Myocyte (in vitro differentiated cells): ENCODE measurements around the gene GSN. TPM values are rescaled to one million over a fixed set of nuclear protein-coding genes. Genes with fewer than 3 reads are reported as not detected.

Experiments
- DNase-seq: peaks from one replicate; pipeline ENCODE4 v3.0.0-alpha.2; 2012; ENCODE audit warnings: low read depth
- total RNA-seq: library from RNA; depleted of rRNA; stranded (reverse); fragments of >200 nt; gene quantifications from 2 replicates; pipeline ENCODE4 v1.2.3, GENCODE V29; 2014

Gene GSN
- total RNA-seq, 1 donor from 2014 or later = 1,139 TPM

DNA sequence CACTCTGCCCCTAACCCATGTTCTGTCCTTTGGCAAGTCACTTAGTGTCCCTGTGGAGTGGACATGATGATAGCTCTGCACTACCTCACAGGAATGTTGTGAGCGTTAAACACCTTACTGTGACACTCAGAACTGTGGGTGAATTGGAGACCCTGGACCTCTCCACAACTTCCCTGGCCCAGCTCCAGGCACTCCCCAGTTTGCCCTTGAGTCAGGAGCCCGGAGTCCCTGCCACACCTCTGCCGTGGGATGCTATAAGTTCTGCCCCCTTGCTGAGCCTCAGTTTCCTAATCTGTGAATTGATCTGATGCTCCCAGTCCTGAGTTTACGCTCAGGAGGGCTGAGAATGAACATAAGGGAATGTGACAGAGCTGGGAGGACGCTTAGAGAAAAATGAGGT lies 34.4 kb downstream of the GSN start:
- DNase-seq = no peak

DNA sequence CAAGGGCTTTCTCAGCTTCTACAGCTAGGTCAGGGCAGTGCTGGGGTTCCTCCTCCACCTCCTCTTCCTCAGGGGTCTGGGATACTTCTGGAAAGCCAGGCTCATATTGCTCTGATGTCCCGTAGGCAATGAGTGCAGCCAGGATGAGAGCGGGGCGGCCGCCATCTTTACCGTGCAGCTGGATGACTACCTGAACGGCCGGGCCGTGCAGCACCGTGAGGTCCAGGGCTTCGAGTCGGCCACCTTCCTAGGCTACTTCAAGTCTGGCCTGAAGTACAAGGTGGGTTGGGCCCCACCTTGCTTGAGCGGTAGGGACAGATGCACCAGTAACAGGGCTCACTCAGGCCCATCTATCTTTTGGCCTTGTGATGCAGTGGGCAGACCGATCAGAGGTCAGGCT lies 34.8 kb downstream of the GSN start:
- no peak for DNase-seq

DNA sequence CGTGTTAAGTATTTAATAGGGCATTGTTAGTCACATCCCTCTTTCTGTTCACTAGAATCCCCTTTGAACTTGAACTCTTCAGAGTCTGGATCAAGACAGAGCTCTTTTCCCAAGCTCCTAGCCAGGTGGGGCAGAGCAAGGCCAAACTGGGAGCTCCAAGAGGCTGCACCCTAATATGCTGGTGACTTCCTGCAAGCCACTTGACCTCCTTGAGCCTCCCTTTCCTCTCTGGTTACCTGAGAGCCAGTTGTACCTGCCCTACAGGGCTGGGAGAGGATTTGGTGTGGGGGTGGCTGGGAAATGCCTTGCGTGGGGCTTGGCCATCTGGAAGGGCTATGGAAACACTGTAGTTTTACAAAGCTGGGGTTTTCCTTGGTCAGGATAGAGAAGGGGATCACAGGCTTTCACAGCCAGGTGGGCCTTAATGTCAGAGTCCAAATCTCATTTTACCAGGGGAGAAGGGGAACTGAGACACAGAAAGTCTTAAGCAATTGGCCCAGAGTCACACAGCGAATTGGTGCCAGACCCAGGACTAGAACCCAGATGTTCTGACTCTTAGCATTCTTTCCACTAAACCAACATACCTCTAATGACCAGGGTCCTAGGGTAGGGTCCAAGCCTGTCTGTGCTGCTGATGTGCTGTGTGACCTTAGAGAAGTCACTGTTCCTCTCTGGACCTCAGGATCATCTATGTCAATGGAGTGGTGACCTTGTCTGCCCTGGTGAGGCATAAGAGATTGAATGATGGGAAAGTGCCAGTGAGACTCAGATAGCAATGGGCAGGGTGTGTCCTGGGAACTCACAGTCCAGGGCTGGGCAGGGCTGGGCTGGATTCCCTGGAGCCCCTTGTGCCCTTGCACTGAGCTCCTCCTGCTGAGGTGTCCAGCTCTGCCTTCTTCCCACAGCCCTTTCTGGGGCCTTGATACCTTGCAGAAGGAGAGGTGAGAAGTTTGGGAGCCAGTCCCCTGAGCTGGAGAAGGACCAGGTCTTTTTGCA lies 35.8 kb downstream of the GSN start:
- DNase-seq = peak; percentile 52

DNA sequence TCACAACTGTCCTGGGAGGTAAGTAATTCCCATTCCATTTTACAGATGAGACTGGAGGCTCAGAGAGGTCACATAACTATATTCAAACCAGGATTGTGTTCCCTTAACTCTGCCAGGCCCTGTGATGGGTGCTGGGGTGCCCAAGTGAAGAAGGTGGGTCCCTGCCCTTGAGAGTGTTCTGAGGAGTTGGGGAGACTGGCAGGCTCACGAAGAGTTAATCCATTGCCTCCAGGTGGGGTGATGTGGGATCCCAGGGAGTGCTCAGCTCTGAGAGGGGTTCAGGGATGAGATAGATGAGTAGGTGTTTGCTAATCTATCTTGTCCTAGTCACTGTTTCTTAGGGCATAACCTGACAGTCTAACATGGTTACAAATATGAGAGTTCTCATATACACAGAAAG lies 36.7 kb downstream of the GSN start:
- no peak for DNase-seq

GRCh38 chr9:121305269-121305994 lies 37.5 kb downstream of the GSN start:
- DNase-seq = no peak

GRCh38 chr9:121307976-121308375 lies 40.0 kb downstream of the GSN start:
- no peak for DNase-seq

GRCh38 chr9:121308765-121309164 lies 40.8 kb downstream of the GSN start:
- no peak for DNase-seq

DNA sequence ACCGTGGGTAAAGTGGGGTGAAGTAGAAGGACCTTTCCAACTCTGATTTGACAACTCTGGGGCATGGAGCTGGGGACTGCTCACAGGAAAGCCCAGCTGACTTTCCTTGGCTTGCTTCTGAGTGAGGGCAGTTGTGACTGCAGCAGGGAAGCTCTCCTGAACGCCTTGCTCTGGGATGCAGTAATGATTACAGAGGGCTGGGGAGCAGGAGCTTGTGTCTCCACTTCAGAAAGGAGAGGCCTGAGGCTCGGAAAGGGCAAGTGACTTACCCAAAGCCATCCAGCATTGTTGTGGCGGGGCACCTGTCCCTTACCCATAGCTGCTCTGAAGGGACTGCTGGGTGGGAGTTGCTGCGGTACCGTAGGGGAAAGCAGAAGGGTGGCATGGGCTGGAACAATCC lies 41.2 kb downstream of the GSN start:
- no peak for DNase-seq

DNA sequence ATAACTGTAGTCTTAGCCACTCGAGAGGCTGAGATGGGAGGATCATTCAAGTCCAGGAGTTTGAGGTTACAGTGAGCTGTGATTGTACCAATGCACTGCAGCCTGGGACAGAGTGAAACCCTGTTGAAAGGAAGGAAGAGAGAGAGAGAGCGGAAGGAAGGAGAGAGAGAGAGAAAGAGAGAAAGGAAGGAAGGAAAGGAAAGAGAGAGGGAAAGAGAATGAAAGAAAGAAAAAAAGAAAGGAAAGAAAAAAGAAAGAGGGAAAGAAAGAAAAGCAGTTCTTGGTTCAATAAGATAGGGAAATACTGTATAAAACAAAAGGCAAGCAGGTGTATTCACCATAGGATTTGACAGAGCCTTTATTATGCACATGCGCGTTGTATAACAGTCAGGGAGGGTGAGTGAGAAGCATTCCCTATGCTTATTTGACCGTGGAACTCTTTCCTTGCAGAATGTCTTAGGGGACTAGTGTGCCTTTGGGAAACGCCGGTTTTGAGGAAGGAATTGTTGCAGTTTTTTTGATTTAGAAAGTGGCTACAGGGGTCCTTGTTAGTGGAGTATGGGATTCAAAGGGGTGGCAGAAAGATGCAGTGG lies 42.0 kb downstream of the GSN start:
- no peak for DNase-seq

DNA sequence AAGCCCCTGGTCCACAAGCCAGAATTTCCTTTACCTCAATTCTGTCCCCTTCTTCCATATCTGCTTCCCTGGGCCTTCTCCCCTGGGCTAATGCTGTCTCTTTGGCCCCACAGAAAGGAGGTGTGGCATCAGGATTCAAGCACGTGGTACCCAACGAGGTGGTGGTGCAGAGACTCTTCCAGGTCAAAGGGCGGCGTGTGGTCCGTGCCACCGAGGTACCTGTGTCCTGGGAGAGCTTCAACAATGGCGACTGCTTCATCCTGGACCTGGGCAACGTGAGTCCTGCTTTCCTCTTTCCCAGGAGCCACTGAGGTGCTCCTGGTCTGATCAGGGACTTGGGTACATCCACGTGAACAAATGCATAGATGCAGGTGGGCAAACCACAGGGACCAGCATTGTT lies 42.6 kb downstream of the GSN start:
- DNase-seq = no peak

DNA sequence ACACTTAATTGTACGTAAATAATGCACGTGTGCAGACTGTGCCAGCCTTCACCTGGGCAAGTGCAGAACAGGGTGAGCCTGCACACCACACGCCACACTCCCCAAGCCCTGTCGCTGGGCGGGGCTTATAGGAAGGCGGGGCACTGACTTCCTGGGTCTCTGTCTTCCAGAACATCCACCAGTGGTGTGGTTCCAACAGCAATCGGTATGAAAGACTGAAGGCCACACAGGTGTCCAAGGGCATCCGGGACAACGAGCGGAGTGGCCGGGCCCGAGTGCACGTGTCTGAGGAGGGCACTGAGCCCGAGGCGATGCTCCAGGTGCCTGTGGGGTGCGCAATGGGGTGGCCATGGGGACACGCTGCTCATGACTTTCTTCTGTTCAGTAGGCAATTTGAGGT lies 44.2 kb downstream of the GSN start:
- no peak for DNase-seq

- DNase-seq = no peak
Observed at GRCh38 chr9:121313458-121314152, 45.6 kb downstream of the GSN start.

- no peak for DNase-seq
Observed at GRCh38 chr9:121316378-121316777, 48.4 kb downstream of the GSN start.

DNA sequence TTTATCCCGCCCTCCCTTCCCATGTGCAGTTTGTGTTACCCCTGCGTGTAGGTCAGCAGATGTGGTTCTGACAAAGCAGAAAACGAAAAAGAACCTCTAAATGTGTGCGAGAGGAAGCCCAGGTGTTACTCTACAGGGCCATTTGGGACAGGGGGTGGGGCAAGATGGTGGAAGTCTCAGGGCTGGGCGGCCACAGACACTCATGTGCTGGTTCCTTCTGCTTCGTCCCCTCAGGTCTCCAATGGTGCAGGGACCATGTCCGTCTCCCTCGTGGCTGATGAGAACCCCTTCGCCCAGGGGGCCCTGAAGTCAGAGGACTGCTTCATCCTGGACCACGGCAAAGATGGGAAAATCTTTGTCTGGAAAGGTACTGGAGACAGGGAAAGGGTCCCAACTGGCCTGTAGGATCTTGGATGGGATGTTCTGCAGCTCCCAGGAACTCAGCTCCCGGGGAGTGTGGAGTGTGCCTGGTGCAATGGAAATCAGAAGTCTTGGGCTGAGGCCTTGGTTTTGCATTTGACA lies 49.0 kb downstream of the GSN start:
- no peak for DNase-seq

- DNase-seq = no peak
Observed at GRCh38 chr9:121317737-121318630, 50.0 kb downstream of the GSN start.

DNA sequence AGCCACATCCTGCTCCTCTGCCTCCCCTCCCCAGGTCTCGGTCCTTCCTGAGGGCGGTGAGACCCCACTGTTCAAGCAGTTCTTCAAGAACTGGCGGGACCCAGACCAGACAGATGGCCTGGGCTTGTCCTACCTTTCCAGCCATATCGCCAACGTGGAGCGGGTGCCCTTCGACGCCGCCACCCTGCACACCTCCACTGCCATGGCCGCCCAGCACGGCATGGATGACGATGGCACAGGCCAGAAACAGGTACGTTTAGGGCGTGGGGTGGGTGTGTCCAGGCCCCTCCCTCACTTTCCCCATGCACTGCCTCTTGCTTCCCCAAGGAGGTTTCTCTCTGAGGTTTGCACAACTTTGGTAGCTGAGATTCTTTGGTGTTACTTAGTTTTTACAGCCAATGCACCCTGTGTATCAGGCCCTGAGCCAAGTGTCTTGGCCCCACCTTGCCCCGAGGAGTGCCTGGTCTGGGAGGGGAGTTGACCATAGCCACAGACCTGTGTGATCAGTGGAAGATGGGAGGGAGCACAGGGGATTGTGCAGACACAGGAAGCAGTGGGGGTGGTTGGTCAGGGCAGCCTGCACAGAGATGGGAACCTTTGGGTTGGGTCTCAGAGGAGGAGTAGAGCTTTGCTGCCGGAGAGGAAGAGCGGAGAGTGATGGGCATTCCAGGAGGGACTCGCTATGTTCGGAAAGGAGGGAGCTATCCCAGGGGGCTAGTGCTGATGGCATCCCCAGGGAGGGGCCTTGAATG lies 50.8 kb downstream of the GSN start:
- DNase-seq = no peak

DNA sequence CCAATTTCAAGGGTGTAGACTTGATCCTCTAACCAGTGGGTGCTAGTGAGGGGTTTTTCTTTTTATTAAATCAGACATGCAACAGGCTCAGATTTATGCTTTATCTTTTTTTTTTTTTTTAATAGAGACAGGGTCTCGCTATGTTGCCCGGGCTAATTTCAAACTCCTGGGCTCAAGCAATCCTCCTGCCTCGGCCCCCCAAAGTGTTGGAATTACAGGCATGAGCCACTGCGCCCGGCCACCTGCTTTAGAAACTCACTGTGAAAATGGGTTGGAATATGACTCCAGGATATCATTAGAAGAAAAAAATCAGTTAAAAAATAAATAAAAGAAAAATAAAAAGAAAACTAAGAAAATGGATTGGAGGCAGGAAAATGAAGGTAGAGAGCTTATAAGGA lies 51.4 kb downstream of the GSN start:
- no peak for DNase-seq

- DNase-seq = no peak
Observed at GRCh38 chr9:121321016-121321503, 53.1 kb downstream of the GSN start.

GRCh38 chr9:121322037-121322736 lies 54.2 kb downstream of the GSN start:
- DNase-seq = peak; percentile 28
